ENCODE results near the gene TTN.

GRCh38 chr2:178477443-178478129, 329.6 kb downstream of the TTN start:
- TF ChIP-seq CTCF (conservative IDR thresholded peaks at IDR 0.05; ENCODE audit: low read depth in 2 of 2) (no peak), EZH2phosphoT487 (IDR thresholded peaks at IDR 0.05; ENCODE audit: unreplicated experiment) (no peak), POLR2AphosphoS5 (IDR thresholded peaks at IDR 0.05; ENCODE audit: low read depth) (no peak), EZH2 (IDR thresholded peaks at IDR 0.05; ENCODE audit: low read depth, unreplicated experiment) (no peak), ZNF114 (CRISPR knock-in tag; IDR thresholded peaks at IDR 0.05) (no peak), STAT1 (IDR thresholded peaks at IDR 0.05; ENCODE audit: unreplicated experiment) (no peak), JUNB (IDR thresholded peaks at IDR 0.05; ENCODE audit: unreplicated experiment) (no peak)
- TF ChIP-seq, protein P1, sequence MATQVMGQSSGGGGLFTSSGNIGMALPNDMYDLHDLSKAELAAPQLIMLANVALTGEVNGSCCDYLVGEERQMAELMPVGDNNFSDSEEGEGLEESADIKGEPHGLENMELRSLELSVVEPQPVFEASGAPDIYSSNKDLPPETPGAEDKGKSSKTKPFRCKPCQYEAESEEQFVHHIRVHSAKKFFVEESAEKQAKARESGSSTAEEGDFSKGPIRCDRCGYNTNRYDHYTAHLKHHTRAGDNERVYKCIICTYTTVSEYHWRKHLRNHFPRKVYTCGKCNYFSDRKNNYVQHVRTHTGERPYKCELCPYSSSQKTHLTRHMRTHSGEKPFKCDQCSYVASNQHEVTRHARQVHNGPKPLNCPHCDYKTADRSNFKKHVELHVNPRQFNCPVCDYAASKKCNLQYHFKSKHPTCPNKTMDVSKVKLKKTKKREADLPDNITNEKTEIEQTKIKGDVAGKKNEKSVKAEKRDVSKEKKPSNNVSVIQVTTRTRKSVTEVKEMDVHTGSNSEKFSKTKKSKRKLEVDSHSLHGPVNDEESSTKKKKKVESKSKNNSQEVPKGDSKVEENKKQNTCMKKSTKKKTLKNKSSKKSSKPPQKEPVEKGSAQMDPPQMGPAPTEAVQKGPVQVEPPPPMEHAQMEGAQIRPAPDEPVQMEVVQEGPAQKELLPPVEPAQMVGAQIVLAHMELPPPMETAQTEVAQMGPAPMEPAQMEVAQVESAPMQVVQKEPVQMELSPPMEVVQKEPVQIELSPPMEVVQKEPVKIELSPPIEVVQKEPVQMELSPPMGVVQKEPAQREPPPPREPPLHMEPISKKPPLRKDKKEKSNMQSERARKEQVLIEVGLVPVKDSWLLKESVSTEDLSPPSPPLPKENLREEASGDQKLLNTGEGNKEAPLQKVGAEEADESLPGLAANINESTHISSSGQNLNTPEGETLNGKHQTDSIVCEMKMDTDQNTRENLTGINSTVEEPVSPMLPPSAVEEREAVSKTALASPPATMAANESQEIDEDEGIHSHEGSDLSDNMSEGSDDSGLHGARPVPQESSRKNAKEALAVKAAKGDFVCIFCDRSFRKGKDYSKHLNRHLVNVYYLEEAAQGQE (IDR thresholded peaks at IDR 0.05; ENCODE audit: unreplicated experiment) = no peak
- TF ChIP-seq, protein P2, sequence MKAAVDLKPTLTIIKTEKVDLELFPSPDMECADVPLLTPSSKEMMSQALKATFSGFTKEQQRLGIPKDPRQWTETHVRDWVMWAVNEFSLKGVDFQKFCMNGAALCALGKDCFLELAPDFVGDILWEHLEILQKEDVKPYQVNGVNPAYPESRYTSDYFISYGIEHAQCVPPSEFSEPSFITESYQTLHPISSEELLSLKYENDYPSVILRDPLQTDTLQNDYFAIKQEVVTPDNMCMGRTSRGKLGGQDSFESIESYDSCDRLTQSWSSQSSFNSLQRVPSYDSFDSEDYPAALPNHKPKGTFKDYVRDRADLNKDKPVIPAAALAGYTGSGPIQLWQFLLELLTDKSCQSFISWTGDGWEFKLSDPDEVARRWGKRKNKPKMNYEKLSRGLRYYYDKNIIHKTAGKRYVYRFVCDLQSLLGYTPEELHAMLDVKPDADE (IDR thresholded peaks at IDR 0.05) = no peak
